Measurements from ENCODE around the gene PCYT1A.
"Not testable (repeated sequence)": the region's sequence is repeated elsewhere in the genome, so short reads cannot be mapped to it uniquely, and the experiment has no call there.

Gene PCYT1A

DNA sequence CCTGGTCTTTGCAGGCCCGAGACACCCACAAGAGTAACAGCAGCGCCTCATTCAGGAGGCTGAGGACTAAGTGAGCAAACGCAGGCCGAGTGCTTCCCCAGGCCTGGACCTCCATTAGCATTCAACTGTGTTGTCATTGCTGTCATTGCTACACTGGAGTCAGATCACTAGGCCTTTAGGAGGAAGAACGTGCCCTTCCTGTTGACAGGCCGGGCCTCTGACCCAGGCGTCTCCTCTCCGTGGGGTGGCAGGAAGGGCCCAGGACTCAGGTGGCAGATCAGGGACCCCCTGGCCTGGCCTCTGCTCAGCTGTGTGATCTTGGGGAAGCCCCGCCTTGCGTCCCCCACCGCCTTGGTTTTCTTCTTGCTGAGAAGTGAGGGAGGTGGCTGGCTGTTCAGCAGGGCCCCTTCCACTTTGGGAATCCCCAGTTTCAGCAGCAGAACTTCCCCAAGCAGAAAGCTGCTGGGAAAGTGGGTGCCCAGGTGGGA, 95.4 kb downstream of the PCYT1A start:
- H3K27ac ChIP-seq = peak overlapping the region; percentile 25; the same call in 1 of the 2 replicates
- TF ChIP-seq, protein P1, sequence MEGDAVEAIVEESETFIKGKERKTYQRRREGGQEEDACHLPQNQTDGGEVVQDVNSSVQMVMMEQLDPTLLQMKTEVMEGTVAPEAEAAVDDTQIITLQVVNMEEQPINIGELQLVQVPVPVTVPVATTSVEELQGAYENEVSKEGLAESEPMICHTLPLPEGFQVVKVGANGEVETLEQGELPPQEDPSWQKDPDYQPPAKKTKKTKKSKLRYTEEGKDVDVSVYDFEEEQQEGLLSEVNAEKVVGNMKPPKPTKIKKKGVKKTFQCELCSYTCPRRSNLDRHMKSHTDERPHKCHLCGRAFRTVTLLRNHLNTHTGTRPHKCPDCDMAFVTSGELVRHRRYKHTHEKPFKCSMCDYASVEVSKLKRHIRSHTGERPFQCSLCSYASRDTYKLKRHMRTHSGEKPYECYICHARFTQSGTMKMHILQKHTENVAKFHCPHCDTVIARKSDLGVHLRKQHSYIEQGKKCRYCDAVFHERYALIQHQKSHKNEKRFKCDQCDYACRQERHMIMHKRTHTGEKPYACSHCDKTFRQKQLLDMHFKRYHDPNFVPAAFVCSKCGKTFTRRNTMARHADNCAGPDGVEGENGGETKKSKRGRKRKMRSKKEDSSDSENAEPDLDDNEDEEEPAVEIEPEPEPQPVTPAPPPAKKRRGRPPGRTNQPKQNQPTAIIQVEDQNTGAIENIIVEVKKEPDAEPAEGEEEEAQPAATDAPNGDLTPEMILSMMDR (conservative IDR thresholded peaks at IDR 0.05) = no peak

DNA sequence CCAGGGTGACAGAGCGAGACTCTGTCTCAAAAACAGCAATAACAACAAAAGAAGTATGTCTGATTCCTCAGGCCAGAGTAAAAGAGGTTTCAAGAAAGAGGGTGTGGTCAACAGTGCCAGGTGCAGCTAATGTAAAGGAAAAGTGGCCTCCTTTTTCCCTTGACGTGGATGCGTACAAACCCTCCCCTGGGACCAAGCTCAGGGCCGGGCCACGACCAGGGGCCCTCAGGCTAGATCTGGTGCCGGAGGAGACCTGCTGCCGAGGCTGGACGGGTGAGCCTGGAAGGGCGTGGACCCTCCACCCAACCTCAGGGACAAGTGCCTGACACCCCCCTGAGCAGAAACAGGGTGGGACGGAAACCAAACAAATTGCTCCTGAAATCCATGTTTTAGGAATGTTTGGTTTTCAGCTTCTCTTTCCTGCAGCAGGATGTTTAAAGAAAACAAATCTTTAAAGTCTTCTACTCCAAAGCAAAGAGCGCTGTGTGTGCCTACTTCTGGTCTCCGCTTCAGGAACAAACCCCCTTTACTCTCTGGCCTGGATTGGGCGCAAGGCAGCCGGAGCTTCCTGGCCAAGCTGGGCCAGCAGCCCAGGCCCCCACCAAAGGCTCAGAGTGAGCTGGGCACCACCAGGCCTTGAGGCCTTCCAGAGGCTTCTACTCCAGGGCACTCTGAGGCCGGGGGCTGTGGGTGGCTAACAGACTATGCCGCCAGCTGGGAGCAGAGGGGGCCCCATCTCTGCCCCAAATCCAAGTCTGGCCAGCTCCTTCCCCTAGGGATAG, 97.8 kb downstream of the PCYT1A start:
- no peak overlapping the region for H3K27ac ChIP-seq
- TF ChIP-seq, protein P1 (conservative IDR thresholded peaks at IDR 0.05) = no peak

DNA sequence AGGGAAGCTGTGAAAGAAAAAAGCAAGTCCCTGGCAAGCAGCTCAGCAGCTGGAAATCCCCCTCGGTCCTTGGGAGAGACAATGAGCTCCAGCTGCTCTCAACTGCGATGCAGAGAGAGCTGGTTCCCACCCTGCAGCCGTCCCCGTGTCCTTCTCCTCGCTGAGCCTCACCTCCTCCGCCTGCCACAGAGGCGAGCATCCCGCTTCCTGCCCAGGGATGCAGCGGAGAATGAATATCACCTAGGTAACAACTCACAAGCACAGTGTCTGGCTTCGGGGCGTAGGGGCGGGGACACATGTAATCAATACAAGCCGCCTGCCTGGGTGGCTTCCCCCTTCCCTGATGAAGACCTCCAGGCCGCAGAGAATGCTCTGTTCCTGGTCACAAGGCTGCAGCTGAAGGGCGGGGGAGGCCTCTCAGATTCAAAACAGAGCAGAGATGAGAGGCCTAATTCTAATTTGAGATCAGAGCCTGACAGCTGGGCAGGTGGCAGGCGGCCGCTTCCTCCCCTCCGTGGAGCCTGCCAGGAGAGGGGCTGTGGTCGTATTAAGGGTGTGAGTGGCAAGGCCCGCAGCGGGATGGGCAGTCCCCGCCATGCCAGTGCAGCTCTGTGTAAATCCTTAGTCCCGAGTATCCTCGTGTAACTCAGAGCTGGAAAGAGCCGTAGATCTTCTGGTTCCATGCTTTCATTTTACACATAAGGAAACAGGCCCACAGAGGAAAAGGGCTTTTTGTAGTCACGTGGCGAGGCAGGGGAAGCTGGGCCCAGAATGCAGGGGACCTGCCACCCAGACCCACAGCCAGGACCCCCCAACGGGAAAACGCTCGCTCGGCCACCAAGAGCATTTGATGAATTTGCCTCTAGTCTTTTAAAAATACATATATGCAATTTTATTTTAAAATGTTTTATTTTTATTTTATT, 100.6 kb downstream of the PCYT1A start:
- H3K27ac ChIP-seq = no peak overlapping the region
- TF ChIP-seq, protein P1 (conservative IDR thresholded peaks at IDR 0.05) = no peak

DNA sequence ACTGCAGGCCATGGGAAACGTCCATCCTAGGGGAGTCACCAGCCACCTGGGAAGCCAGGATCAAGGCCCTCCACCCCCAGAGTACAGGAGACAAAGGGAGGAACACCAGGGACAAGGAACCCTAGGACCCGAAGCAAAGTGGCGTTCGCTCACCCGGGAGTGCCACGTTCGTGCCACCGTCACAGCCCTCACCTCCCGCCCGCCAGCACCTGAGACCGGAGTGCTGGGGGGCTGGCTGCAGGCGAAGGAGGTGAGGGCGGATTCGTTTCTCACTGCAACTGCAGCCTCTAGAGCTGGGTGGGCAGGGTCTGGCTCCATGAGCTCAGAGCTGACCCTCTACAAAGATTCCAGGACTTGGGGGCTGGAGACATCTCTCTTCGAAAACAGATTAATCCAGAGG, 102.6 kb downstream of the PCYT1A start:
- TF ChIP-seq, protein P1 (conservative IDR thresholded peaks at IDR 0.05) = no peak

DNA sequence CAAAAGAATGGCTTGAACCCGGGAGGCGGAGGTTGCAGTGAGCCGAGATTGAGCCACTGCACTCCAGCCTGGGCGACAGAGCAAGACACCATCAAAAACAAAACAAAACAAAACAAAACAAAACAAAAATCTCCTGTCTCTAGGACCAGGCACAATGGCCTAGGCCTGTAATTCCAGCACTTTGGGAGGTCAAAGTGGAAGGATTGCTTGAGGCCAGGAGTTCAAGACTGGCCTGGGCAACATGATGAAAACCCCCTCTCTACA, 103.4 kb downstream of the PCYT1A start:
- not testable (repeated sequence) for H3K27ac ChIP-seq

More for the DNA sequence above, 102.6 kb downstream of the PCYT1A start:
- H3K27ac ChIP-seq = no peak overlapping the region

DNA sequence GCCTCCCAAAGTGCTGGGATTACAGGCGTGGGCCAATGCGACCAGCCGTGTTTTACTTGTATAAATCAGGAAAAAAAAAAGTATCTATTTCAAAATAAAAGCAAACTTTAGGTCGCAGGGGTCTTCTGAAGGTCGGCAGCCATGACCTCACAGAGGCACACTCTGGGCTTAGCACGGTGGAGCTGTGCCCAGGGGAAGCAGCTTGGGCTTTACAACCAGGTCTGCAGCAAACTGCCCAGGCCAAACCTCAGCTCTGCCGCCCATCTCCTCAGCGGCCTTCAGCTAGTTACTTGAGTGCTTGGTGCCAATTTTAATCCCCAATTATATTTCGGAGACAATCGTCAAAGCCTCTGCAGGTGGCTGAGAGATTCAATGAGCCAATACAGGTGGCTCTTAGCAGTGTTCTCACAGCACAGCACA, 106.4 kb downstream of the PCYT1A start:
- TF ChIP-seq, protein P1 (conservative IDR thresholded peaks at IDR 0.05) = no peak

DNA sequence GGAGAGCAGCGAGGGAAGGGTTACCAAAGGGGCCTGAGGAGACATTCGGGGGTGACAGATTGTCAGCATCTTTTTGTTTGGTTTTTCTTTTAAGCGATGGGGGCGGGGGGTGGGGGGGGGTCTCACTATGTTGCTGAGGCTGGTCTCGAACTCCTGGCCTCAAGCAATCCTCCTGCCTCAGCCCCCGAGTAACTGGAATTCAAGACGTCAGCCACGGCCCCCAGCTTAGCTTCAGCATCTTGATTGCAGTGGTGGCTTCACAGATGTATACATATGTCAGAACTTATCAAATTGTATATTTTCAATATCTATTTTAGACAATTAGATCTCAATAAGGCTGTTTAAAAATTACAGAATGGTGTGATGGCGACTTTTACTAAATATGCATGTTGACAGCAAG, 107.2 kb downstream of the PCYT1A start:
- no peak overlapping the region for H3K27ac ChIP-seq
- TF ChIP-seq, protein P1 (conservative IDR thresholded peaks at IDR 0.05) = no peak

More for the DNA sequence above, 106.4 kb downstream of the PCYT1A start:
- no peak overlapping the region for H3K27ac ChIP-seq
